Dedifferentiated amniotic fluid mesenchymal stem cell (primary cell): ENCODE data around the gene FBXL17.
"Not testable (repeated sequence)": the region's sequence is repeated elsewhere in the genome, so short reads cannot be mapped to it uniquely, and the experiment has no call there.

Experiments used
- DNase-seq: peaks from one replicate; pipeline ENCODE4 v3.0.0-alpha.2; 2016; ENCODE audit errors: extremely low spot score

The FBXL17 gene

DNA sequence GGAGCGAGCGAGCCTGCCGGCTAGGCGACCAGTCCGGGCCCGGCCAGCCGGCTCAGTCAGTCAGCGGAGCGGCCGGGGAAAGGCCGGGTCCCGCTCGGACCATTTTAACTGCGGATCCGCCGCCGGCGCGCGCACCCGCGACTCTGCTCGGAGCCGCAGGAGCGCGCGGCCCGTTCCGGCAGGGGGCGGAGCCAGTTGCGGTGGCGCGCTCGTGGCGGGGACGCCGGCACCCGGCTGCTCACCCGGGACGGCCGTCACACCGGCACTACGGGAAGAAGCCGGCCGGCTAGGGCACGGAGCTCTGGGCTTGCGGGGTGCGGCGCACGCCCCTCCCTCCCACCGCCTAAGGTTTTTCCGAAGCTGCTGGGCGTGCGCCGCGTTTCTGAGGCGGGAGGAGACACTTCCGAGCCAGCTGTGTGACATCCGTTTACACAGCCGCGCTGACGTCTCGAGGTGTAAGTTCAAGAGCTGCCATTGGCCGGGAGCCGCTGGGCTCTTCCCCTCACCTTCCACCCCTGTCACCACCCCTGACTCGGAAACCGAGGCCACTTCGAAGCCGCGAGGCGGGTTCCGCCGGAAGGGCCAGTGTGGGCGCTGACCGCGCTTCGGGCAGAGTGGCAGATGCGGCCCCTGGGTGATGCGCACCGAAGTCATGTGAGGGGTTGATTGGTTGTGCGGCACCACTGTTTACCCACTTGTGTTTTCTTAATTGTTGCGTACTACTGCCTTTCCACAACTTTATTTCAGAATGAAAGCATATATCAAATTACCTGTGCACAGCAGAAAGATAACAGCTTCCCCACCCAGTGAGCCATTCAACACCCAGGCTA is at the start of gene FBXL17:
FBXL17 (minus strand) TSS at position 145 of the 830 bp plus-strand sequence.
- DNase-seq = peak; percentile 78

DNA sequence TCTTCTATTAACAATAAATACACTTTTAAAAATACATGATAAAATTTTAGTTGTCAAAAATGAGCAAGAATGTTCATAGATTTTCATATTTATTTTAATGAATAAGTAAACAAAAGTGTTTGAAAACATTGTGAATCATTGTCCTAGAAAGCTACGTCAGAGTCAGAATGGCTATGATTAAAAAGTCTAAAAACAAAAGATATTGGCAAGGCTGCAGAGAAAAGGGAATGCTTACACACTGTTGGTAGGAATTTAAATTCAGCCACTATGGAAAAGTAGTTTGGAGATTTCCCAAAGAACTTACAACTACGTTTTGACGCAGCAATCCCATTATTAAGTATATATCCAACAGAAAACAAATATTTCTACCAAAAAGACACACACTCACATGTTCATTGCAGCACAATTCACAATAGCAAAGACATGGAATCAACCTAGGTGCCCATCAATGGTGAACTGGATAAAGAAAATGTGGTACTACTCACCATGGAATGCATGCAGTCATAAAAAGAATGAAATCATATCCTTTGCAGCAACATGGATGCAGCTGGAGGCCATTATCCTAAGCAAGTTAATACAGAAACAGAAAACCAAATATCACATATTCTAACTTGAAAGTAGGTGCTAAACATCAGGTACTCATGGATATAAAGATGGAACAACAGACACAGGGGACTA is 49.2 kb upstream of the FBXL17 start:
- no peak for DNase-seq

DNA sequence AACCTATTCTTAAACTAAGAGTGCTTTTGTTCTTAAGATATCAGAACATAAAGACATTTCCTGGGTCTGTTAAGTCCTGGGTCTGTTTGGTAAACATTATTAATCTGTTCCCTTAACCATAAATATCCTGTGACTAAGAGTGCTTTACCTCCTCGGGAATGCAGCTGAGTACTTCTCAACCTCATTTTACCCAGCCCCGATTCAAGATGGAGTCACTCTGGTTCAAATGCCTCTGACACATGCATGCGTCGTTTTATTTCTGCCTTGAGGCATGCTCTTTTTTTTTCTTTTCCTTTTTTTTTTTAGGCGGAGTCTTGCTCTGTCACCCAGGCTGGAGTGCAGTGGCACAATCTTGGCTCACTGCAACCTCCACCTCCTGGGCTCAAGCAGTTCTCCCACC is 39.8 kb upstream of the FBXL17 start:
- DNase-seq = no peak

DNA sequence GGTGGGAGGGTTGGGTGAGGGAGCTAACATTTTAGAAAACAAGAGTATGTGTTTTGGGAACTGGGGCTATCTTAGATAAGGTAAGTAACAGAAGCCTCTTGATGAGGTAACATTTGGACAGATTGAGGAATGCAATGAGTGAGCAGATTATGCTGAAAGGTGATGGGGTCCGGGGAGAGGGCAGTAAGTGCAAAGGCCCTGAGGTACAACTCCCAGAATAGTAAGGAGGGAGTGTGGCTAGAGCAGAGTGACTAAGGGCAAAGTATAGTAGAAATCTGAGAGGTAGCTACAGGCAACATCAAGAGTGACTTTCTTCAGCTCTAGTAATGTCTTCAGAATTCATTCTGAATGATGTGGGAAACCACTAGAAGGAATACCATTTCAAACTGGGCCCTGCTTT is 38.9 kb upstream of the FBXL17 start:
- no peak for DNase-seq

DNA sequence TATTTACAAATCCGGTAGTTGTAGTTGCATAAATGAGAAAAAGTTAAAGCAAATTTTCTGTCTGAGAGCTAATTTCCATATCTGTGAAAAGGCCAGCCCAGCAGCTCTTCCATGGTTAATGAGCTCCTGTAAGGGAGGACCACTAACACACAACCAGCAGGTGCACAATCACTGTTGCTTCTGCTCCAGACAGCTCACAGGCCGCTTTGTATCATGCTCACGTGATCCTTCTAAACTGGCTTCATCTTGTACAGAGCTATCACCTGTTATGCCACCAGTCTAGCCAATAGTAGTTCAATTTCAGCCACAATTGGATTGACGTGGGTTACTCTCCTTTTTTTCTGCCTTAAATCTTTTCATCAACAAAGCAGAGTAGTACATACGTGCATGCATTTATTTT is 38.3 kb upstream of the FBXL17 start:
- DNase-seq = no peak

DNA sequence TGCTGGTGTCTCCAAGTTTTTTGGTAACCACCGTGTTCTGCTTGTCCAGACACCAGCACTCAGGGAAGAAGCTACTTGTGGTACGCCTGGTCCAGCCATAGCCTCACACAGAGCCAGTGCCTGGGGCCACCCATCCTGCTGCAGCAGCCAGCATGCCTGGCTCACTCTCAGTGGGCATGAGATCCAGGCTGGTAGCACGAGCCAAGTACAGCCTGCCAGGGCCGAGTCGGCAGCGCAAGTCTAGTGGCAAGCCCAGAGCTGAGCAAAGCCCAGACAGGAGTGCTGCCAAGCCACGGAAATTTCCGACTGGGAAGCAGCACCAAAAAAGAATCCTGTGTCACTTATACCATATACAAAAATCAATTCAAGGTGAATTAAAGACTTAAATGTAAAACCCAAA is 36.3 kb upstream of the FBXL17 start:
- no peak for DNase-seq

DNA sequence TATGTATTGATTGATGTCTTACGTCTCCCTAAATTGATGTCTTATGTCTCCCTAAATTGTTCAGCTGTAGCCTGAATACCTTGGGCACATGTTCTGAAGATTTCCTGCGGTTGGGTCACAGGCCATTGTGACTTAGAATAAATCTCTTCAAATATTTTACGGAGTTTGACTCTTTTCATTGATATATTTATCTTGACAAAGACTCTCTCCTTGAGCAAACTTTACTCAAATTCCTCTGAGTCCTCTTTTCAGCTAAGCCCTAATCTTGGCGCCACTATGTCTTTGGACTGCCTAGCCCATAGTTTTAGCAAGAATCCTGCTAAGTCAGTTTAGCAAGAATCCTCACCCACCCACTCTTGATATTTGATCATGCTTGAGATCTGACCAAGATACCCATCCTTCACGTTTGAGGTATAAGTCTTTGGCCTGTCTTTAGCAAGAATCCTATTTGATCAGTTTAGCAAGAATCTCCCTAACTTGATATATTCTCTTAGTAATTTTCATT is 35.3 kb upstream of the FBXL17 start:
- no peak for DNase-seq

DNA sequence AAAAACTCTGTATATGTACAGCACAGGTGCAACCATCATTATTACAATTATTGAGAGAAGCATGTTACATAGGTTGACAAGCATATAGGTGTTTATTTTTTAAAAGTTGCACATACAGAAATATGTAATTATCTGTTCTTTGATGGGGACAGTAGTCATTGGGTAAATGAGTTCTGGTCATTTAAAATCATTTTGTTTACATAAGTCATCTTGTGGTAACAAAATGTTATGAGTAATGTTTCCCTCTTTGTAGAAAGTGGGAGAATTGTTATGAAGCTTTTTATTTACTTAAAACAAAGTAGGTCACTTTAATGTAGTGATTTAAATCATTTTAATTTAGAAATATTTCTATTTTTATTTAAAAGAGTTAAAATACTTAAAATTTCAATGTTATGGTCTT is 33.8 kb upstream of the FBXL17 start:
- no peak for DNase-seq

DNA sequence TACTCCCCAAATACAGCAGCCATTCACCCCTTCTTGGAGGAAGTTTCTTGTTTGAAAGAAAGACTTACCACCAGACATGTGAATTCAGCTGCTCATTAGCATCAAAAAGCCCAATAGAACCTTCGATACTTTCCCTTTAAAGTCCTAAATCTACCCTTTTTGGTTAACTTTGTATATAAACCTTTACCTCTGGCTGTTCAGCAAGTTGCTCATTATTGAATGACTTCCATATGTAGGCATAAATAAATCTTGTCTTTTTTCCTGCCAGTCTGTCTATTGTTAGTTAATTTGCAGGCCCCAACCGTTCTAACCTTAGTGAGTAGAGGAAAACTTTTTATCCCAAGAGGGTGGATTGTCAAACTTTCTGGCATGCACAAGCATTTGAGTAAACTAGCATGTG is 27.9 kb upstream of the FBXL17 start:
- DNase-seq = no peak

DNA sequence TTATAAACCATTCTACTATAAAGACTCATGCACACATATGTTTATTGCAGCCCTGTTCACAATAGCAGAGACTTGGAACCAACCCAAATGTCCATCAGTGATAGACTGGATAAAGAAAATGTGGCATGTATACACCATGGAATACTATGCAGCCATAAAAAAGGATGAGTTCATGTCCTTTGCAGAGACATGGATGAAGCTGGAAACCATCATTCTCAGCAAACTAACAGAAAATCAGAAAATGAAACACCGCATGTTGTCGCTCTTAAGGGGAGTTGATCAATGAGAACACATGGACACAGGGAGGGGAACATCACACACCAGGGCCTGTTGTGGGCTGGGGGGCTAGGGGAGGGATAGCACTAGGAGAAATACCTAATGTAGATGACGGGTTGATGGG is 23.3 kb upstream of the FBXL17 start:
- DNase-seq = not testable (repeated sequence)

DNA sequence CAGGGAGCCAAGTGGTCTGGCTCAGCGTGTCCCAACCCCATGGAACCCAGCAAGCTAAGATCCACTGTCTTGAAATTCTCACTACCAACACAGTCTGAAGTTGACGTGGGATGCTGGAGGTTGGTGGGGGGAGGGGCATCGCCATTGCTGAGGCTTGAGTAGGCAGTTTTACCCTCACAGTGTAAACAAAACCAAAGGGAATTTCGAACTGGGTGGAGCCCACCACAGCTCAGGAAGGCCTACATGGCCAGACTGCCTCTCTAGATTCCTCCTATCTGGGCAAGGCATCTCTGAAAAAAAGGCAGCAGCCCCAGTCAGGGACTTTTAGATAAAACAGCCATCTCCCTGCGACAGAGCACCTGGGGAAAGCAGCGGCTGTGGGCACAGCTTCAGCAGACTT is 17.1 kb upstream of the FBXL17 start:
- no peak for DNase-seq

DNA sequence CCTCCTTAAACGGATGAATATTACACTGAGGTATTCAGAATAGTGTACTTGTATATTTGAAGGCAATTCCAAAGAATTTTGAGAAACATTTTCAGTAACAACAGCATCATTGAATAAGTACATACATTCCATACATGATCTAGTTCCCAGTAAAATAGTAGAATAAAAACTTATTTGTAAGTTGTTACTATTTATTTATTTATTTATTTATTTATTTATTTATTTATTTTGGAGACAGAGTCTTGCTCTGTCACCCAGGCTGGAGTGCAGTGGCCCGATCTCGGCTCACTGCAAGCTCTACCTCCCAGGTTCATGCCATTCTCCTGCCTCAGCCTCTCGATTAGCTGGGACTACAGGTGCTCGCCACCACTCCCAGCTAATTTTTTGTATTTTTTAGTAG is 14.9 kb upstream of the FBXL17 start:
- DNase-seq = not testable (repeated sequence)

DNA sequence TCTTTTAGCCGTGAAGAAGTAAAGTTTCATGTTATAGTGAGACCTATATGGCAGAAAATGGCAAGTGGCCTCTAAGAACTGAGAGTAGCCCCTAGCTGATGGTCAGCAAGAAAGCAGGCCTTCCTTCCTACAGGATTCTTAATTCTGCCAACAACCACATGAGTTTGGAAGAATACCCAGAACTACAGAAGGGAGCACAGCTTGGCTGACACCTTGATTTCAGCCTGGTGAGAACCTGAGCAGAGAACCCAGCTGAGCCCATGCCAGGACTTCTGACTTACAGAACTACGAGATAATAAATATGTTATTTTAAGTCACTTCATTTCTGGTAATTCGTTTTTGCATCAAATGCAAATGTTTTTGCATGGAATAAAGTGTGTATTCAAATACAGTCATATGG is 5.9 kb upstream of the FBXL17 start:
- DNase-seq = no peak

DNA sequence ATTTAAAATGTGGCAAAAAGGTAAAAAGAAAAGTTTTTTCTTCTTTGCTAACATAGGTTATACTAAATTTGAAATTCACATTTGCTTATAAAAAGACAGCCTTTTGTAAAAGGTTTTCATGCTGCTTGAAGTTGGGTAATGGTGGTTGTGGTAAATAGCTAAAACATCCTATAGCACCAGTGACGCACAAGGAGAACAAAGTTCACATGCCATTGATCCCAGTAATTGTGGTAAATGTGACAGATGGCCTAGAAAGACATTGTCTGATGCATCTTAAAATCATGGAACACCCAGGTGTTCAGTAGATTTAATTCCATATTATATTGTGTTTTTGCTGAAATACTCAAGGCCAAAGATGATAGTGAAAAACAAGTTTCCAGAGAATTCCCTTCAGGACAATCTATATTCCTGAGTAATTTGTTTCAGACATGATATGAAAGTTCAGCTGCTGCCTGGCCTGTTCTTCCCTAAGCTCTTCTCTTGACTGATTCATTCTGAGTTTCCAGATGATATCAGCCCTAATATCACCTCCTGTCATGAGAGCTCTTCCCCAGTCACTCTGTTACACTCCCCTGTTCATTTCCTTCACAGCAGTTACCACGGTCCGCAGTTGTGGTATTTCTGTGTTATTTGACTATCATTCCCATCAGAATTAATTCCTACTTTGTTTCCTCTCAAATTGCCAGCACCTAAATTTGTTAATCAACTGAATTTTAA is 4.6 kb upstream of the FBXL17 start:
- no peak for DNase-seq

DNA sequence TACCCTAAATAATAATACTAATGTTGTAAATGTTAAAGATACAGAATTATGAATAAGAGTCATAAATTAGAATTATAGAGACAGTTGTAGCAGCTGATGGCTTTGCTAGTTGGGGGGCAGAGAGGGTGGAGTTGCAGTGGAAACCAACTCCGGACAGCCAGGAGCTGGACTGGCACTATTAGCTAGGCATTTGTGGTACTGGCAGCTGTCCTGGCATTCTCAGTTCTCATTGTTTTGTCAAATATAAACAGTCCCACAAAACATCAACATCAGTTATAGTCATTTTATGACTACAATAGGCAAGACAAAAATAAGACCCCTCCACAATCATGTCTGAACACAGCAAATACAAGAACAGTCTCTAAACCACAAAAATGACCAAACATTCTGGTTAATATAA is 2.8 kb upstream of the FBXL17 start:
- DNase-seq = no peak

DNA sequence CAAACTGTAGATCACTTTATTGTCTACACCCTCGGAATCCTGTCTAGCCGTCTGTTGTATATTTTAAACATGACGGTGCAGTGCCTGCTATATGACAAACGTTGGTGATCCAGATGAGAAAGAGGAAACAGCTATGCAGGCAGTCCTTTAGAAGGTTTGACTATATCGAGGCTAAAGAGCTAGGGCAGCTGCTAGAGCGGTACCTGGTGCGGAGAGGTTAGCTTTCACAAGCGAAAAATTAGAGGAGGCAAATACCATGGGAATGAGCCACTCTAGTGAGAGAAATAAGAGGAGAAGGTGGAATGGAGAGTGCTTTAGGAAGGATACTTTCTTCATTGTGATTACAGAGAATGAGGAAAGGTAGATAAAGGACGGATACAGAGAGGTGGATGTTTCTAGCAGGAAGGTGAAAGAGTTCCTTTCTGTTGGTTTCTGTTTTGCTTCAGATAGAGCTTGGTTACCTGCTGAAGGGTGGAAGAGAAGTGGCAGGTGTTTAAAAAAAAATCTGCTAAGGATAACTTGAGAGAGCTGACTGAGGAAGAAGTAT is 959 bp upstream of the FBXL17 start:
- peak; percentile 36 for DNase-seq

DNA sequence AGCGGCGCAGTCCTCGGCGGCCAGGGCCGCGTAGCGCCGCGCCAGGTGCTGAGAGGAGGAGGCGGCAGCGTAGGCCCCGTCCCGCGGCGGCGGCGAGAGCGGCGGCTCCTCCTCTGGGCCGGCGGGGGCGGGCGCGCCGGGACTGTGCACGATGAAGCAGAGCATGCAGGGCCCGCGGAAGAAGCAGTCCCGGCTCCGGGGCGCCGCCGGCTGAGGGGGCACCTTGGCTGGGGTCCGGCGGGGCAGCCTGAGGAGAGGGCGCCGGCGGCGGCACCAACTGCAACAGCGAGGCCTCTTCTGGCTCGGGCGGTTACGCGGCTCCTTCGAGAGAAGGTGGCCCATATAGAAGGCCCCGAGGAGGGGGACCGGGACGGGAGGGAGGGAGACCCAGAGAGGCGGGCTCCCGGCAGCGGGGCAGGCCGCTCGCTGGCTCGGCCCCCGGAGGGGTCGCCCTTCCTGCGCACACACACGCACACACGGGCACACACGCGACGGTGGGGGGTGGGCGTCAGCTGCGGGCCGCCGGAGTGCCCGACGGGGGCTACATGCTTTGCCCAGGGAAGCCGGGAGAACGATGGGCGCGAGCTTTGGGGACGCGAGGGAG is 446 bp downstream of the FBXL17 start:
- peak; percentile 31 for DNase-seq

DNA sequence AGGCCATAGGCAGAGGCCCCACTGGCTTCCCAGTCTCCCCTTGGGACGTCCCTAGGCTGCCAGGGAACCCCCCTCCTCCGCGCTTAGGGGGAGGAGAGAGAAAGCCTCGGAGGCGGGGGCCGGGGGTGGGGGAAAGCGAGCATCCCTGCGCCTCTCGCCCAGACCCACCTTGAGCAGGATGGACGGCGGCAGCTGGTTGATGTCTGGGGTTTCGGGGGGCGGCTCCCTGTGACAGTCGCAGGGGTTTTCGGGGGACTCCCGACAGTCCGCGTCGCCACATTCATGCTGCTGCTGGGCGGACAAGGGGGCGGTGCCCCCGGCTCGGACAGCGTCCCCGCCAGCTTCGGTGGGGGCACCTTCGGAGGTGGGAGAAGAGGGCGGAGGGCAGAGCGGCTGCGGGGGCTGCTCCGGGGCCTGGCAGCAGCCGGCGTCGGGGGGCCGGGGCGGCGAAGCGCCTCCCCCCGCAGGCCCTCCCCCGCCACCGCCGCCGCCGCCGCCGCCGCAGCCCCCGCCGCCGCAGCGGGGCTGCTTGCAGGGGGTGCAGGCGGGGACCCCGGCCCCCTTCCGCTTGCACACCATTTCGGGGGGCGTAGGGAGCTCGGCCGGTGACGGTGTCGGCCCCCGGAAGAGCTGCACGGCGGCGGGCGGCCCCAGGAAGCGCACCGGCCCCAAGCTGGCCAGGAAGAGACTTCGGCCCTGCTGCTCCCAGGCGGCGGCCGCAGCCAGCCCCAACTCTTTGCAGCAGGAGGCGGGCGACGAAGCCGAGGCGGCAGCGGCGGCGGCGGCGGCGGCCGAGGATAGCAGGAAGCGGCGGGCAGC is 1.2 kb downstream of the FBXL17 start:
- no peak for DNase-seq

DNA sequence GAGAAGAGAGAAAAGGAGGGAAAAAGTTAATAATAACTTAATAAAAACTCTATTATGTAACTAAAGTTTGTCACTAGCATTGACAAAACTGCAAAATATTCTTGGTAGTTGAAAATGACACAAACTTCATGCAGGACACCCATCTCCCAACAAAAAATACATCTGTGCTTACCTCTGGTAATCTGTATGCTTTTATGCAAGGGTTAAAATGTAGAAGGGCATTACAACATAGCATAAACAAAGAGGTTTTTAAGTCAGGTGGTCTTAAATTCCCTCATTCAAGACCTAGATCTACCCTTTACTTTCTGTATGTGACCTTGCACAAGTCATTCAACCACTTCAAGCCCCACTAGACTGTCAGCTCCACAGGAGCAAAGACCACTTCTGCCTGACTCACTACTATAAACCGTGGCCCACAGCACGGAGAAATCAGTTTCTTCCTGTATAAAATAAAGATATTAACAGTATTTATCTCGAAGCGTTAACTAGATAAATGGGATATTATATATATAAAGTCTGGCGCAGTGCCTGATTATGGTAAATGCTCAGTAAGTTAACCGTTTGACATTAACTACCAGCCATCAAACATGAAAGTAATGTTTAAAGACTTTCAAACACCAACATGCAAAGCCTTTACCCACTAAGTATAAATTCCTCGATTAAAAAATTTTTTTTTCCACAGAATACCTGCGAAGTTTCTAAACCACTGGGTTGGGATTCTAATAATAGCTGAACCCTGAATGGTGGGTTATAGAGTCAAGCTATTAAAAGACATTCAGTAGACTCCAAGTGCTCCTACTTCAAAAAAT is 2.0 kb downstream of the FBXL17 start:
- no peak for DNase-seq

DNA sequence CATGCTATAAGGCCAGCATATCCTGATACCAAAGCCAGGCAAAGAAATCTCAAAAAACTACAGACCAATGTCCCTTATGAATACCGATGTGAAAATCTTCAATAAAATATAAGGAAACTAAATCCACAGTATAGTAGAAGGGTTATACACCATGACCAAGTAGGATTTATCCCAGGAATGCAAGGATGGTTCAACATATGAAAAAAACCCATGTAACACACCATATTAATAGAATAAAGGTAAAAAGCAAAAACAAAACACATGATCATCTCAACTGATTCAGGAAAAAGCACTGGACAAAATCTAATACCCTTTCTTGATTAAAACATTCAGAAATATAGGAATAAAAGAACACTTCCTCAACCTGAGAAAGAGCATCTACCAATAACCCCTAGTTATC is 6.1 kb downstream of the FBXL17 start:
- DNase-seq = no peak
